ENCODE results near the gene PLEKHG3.

DNA sequence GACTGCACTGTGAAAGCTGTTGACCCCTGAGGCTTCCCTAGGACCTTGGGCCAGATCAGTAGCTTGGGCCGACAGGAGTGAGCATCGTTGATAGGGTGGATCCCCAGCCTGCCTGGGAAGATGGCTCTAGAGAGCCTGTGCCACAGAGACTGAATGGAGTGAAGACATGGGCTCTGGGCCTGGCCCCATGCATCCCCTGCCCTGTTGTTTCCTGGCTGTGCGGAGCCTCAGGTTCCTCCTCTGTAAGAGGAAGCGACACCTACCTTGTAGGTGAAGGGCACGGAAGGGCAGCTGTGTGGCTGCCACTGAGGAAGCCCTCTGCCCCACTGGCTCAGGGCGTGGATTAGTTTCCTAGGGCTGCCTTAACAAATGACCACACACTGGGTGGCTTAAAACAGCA lies 23.9 kb downstream of the PLEKHG3 start:
- TF ChIP-seq, protein P1, sequence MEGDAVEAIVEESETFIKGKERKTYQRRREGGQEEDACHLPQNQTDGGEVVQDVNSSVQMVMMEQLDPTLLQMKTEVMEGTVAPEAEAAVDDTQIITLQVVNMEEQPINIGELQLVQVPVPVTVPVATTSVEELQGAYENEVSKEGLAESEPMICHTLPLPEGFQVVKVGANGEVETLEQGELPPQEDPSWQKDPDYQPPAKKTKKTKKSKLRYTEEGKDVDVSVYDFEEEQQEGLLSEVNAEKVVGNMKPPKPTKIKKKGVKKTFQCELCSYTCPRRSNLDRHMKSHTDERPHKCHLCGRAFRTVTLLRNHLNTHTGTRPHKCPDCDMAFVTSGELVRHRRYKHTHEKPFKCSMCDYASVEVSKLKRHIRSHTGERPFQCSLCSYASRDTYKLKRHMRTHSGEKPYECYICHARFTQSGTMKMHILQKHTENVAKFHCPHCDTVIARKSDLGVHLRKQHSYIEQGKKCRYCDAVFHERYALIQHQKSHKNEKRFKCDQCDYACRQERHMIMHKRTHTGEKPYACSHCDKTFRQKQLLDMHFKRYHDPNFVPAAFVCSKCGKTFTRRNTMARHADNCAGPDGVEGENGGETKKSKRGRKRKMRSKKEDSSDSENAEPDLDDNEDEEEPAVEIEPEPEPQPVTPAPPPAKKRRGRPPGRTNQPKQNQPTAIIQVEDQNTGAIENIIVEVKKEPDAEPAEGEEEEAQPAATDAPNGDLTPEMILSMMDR (optimal IDR thresholded peaks at IDR 0.05 in 1 of 3, IDR thresholded peaks at IDR 0.05 in 1 of 3, conservative IDR thresholded peaks at IDR 0.05 in 1 of 3; ENCODE audit: extremely low read depth in 1 of 3, insufficient read depth in 2 of 3, low read length in 3 of 3): no peak
- TF ChIP-seq EZH2 (IDR thresholded peaks at IDR 0.05; ENCODE audit: low read length): no peak

Data from keratinocyte (primary cell).